D721Med (cell line): ENCODE measurements around the gene SYNE1.

Source experiments
- DNase-seq: peaks from one replicate; pipeline ENCODE4 v3.0.0; 2011; ENCODE audit warnings: low spot score; ENCODE audit not compliant: insufficient read length
- FAIRE-seq: peaks from 2 replicates; lab custom pipeline; 2011; peaks lifted over from hg19 to GRCh38; lab: Jason Lieb, UNC
- TF ChIP-seq, protein P1 (sequence below): IDR thresholded peaks from 2 replicates; pipeline ENCODE4 v1.5.1; 2012; ENCODE audit warnings: mild to moderate bottlenecking, control low read depth; ENCODE audit not compliant: insufficient read depth; ENCODE audit errors: missing control alignments

The SYNE1 gene

DNA sequence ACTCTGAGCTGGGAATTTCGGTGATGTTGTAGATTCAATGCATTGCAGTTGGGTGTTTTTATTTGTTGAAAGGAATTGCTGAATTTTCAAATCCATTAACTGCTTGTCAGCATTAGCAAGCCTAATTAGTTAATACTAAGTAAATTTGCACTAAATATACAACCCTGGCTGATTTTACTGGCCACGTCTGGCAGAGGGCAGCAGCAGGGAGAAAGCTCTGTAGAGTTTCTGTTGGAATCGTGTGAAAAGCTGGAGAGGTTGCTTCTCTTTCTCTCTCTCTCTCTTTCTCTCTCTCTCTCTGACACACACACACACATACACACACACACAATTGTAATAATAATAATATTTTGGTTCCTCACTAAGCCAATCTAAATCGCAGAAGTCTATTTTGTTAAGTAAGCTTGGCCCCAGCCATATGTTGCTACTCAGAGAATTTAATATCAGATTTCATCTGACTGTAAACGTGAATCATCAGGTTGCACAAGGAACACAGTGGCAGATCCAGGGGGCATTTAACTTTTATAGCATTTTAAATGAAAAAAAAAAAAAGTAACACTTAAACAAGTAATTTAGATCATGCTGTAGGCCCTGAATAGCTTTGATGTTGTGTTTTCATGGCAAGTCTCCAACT, 540.2 kb downstream of the SYNE1 start:
- TF ChIP-seq, protein P1, sequence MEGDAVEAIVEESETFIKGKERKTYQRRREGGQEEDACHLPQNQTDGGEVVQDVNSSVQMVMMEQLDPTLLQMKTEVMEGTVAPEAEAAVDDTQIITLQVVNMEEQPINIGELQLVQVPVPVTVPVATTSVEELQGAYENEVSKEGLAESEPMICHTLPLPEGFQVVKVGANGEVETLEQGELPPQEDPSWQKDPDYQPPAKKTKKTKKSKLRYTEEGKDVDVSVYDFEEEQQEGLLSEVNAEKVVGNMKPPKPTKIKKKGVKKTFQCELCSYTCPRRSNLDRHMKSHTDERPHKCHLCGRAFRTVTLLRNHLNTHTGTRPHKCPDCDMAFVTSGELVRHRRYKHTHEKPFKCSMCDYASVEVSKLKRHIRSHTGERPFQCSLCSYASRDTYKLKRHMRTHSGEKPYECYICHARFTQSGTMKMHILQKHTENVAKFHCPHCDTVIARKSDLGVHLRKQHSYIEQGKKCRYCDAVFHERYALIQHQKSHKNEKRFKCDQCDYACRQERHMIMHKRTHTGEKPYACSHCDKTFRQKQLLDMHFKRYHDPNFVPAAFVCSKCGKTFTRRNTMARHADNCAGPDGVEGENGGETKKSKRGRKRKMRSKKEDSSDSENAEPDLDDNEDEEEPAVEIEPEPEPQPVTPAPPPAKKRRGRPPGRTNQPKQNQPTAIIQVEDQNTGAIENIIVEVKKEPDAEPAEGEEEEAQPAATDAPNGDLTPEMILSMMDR, result peak; percentile 9
- FAIRE-seq, result no peak
- DNase-seq, result no peak

DNA sequence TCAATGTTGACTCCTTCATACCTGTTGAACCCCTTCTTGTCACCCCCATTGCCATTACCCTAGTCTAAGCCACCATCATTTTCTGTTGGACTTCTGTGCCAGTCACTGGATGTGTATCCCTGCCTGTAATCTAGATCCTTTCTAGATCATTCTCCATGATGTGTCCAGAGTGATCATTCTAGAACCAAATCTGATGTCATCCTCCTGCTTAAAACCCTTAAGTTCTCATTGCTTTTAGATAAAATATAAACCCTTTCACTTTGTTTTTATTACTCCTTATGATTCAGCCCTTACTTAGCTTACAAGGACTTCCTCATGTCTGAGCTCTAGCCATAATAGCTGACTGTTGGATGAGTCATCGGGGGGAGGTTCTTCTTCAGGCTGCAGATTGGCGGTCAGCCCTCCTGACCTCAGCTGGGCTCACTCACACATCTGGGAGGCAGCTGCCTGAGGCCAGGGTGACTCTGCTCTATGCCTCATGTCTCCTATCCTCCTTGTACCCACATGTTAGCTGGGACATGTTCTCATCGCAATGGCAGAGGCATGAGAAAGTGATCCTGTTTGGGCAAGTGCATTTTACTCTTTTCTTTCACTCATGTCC, 542.1 kb downstream of the SYNE1 start:
- no peak for FAIRE-seq
- DNase-seq, result no peak
- TF ChIP-seq, protein P1, result no peak

DNA sequence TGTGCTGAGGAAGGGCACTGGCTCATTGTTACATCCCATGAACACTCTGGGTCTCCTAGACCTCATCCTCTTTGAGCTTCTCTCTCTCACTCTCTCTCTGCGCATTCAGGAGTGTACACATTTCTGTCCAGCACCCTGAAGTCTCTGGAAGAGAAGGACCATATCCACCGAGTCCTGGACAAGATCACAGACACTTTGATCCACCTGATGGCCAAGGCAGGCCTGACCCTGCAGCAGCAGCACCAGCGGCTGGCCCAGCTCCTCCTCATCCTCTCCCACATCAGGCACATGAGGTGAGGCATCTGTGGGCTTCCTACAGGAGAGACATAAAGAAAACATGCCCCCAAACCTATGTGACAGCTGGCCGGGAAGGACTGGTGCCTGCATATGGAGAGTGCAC, 542.9 kb downstream of the SYNE1 start:
- DNase-seq, result no peak
- TF ChIP-seq, protein P1, result no peak
- FAIRE-seq, result no peak

DNA sequence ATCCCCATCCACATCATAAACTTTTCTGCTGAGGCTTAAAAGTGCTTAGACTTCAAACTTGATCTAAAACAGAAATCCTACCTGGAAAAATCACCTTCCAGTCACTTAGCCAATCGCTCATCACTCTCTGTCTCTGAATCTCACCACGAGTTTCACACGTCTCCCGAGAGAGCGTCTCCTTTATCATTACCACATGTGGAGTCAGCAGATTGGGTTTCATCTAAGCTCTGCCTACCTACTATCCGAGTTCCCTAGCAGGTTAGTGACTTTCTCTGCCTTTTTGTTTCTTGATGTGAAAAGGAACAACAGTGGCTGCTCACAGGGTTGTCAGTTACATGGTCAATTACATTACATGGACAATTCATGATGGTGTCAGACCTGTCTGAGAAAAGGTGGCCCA, 543.5 kb downstream of the SYNE1 start:
- FAIRE-seq (no peak), DNase-seq (no peak)
- TF ChIP-seq, protein P1, result no peak

DNA sequence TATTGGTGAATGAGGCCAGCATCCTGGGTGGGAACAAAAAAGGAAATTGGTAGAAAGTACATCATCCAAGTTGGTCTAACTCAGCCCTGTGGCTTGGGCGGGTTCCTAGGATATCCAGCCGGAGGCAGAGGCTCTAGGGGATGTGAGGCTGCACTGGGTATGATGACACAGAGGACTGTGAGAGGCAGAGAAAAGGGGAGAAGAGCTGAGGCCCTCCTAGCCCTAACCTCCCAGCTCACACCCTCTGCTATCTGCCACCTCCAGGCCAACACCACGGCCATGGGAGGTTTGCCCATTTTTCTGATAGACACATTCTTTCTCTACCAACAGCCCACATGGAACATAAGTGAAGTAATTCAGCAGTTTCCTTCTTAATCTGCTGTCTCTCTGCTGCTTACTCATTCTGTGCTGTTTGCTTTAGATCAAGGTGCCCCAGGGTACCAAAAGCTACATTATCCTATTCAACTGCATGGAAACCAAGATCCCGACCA, 545.3 kb downstream of the SYNE1 start:
- FAIRE-seq (no peak), DNase-seq (no peak)
- TF ChIP-seq, protein P1, result no peak

DNA sequence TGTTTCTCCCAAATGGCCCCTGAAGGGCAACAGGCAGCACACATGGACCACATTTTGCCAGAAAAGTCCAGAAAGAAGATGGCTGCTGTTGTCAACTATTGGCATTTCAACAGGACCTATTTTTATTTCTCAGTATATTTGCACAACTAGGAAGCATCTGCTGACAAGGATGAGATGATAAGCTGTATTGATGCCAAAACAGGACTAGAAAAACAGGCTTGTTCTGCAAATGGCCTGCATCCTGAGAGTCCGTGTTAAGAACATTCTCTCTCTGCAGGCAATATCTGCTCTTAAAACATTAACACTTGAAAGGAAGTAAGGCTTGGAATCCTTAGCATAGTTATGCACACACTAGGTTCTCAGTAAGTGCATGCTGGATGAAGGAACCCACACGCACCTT, 546.0 kb downstream of the SYNE1 start:
- no peak for DNase-seq
- FAIRE-seq, result no peak
- TF ChIP-seq, protein P1, result no peak

DNA sequence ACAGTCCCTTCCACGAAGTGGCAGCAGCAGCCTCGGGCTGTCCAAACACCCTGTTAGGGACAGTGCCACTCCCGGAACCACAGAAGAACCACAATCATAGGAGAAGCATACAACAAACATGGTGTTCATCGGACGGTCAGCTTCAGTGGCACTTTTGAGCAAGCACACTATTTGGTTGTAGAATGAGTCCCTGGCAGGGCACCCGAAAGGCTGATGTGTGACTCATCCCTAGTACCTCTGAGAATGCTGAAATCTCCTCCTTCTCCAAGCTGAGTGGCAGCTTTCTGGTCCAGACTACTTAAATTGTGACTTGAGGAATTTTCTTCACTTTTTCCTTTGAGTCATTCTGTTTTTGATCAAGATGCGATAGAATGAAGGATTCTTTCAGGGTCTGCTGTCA, 547.2 kb downstream of the SYNE1 start:
- TF ChIP-seq, protein P1, result no peak
- DNase-seq, result no peak
- no peak for FAIRE-seq
